HepG2 (cell line): ENCODE results near the gene HEXIM1.

ENCODE experiments used
- IKZF1 ChIP-seq: fragments of 450-650 bp; IDR thresholded peaks from 2 replicates; pipeline ENCODE4 v1.7.1; 2016
- SRSF1 ChIP-seq: fragments of 200-400 bp; formaldehyde crosslinking; optimal IDR thresholded peaks from 2 replicates; pipeline ENCODE3; 2017; ENCODE audit warnings: mild to moderate bottlenecking, low read depth, low read length, moderate library complexity

DNA sequence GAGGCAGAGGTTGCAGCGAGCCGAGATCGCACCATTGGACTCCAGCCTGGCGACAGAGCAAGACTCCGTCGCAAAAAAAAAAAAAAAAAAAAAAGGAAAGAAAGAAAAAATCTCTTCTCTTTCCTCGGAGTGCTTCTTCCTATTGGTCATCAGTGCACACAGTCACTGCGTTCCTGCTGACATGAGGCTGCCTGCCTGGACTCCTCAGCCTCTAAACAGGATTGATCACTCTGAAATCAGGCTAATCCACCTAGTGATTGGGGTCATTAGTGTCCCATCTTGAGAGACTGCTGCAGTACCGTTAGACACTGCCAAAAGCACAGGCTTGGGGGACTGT lies 46.8 kb upstream of the HEXIM1 start:
- TF ChIP-seq SRSF1 (no peak), IKZF1 (no peak)
